EL (cell line): ENCODE data around the gene GSK3A.
A peak's percentile ranks its signal among the peaks of the same experiment; 100 is the strongest.
"Not testable (repeated sequence)": the region's sequence is repeated elsewhere in the genome, so short reads cannot be mapped to it uniquely, and the experiment has no call there.

Experiments
- DNase-seq: peaks from one replicate; pipeline ENCODE4 v3.0.0-alpha.2; 2016

GSK3A gene

GRCh38 chr19:42267644-42268141 lies 25.3 kb upstream of the GSK3A start:
- DNase-seq = no peak

GRCh38 chr19:42266928-42267603 lies 24.7 kb upstream of the GSK3A start:
- DNase-seq = not testable (repeated sequence)

DNA sequence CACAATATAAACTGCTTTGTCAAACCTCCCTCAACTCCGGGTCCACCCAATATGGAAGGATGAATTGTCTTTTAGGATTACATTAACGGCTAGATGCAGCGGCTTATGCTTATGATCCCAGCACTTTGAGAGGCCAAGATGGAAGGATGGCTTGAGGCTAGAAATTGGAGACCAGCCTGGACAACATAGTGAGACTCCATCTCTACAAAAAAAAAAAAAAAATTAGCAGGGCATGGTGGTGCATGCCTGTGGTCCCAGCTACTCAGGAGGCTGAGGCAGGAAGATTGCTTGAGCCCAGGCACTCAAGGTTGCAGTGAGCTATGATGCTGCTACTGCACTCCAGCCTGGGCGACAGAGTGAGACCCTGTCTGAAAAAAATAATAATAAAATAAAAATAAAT lies 23.7 kb upstream of the GSK3A start:
- DNase-seq = not testable (repeated sequence)

DNA sequence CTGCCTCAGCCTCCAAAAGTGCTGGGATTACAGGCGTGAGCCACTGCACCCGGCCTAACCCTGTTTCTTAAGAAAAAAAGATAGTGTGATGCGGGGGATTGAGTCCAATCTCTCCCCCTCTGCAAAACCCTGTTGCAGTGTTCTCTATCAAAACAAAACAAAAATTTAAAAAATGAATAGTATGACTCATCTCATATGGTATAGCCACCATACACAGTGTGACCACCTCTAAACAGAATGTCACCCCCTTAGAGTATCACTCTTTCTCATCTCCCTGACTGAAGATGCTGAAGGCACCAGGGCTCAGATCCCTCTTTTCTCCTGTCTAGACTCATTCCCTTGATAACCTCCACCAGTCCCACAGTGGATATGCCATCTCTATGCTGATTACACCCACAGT lies 19.4 kb upstream of the GSK3A start:
- DNase-seq = no peak

DNA sequence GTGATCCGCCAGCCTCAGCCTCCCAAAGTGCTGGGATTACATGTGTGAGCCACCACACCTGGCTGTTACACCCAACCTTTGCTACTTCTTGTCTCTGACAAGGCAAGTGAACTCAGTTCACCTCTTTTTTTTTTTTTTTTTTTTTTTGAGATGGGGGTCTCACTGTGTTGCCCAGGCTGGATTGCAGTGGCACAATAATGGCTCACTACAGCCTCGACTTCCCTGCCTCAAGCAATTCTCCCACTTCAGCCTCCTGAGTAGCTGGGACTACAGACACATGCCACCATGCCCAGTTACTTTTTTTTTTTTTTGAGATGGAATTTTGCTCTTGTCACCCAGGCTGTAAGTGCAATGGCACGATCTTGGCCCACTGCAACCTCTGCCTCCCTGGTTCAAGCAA lies 15.4 kb upstream of the GSK3A start:
- not testable (repeated sequence) for DNase-seq

DNA sequence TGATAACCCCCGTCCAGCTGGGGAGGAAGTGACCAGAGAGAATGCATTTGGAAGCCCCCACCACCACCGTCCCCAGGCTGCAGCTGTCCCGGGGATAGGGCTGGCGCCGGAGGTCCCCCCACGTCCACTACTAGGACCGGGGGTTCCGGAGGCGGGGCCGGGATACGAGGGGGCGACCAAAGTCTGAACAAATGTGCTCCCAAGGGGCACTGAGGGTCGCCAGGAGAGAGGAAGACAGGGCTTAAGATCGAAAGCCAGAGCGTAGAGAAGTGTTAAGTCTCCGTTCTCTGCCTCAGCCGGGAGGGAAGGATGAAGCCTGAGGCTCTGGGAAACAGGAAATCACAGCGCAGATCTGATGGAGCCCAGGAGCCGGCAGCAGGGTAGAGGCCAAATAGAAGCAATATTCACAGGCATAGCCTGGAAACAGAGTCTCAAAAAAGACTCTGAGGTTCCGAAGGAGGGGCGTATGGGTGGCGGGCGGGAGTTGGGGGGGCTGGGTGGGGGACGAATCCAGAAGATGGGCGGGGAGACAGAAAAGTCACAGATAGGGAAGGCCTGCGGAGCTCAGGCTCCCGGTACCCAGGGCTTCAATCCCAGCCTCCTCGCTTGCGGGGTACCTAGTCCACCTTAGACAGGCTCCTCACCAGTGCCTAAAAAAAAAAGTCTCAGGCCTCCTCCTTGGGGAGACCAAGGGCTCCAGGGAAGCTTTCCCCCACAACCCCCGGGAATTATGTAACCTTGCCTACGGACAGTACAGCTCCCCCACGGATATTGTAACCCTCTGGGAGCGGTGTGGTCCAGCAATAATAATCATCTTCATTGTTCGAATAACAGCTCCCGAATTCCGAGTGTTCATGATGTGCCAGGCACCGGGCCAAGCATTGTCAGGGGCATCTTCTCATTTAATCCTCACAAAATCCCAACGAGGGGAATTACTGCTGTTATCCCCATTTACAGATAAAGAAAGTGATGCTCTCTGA lies 13.7 kb upstream of the GSK3A start:
- DNase-seq = peak; percentile 70

- DNase-seq = peak; percentile 90
Observed at GRCh38 chr19:42254850-42255765, 12.7 kb upstream of the GSK3A start, which contains the start of gene ERF. ERF (minus strand) TSS chr19:42255128; CDS start chr19:42254999, 129 bp downstream.

DNA sequence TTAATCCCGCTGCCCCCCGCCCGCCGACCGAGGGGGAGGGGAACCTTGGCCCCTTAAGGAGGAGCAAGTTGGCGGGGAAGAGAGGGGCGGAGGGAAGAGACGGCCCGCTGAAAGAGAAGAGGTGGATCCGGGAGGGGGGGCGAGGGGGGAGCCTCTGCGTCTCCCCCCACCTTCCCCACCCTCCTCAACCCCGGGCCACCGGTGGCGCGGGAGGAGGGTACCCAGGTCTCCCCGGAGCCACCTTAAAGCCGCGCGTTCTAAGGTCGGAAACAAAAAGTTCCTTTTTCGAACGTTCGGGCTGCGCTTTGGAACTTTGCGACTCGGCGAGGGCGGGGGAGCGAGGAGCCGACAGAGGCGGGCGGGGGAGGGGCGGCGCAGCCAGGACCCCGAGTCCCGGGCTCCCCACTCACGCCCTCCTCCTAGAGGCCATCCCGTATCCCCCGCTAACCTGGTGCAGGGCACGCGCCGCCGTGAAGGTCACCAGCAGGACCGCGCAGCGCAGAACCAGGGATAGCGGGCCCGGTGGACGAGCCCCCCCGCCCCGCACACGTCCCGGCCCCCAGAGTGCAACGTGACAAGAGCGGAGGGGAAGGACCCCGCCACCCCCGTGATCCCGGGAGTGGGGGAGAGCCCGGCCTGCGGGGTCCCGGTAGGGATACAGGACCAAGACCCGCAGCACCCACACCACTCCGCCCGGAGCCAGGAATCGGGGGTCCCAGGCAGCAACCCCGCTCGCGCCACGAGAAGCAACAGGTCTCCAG lies 11.9 kb upstream of the GSK3A start:
- DNase-seq = peak; percentile 65

- DNase-seq = peak; percentile 68
Observed at GRCh38 chr19:42253245-42254088, 11.1 kb upstream of the GSK3A start.

GRCh38 chr19:42252365-42253244 lies 10.2 kb upstream of the GSK3A start:
- DNase-seq = peak; percentile 71

GRCh38 chr19:42251572-42252358 lies 9.4 kb upstream of the GSK3A start:
- DNase-seq = no peak

- peak; percentile 40 for DNase-seq
Observed at GRCh38 chr19:42250666-42251531, 8.5 kb upstream of the GSK3A start.

GRCh38 chr19:42250183-42250665 lies 7.8 kb upstream of the GSK3A start:
- no peak for DNase-seq

GRCh38 chr19:42249769-42250168 lies 7.4 kb upstream of the GSK3A start:
- DNase-seq = no peak

- DNase-seq = no peak
Observed at GRCh38 chr19:42249149-42249750, 6.8 kb upstream of the GSK3A start.

DNA sequence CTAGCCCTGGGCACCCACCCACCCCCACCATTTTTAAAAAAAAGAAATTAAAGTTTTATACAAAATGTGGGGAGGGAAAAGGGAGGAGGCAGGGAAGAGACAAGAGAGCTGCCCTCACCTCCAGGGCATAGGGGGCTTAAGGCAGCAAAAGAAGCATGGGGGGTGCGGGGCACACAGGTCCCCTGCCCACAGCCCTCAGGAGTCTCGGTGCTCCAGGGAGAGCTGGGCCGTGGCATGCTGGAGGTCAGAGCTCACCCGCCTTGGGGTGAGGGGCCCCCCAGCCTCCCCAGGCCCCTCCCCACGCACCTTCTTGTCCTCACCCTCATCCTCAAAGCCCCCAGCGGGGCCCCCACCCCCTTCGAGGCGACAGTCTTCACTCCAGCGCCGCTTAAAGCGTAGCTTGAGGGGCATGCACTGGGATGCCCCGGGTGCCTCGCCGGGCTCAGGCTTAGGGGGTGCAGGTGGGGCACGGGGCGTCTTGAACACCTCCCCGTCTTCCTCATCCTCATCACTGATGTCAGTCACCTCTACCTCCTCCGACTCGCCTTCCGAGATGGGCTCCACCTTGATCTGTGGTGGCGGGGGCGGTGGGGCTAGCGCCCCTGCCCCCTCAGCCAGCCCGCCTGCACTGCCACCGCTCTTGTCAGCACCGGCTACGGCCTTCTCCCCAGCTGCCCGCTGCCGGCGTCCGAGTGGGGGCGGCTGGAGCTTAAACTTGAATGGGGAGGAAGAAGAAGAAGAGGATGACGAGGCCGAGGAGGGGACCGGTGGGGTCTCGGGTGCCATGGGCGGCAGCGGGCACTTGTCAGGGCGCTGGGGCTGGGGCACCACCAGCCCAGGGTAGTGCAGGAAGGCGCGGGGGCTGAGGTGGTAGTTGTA lies 6.1 kb upstream of the GSK3A start:
- no peak for DNase-seq
